Stimulated activated memory B cell treated with anti-CD40 and anti-IgM and Interleukin-4, amounts not matched to agents 10 μg/mL and 1 μg/mL and 100 μg/mL, for 72 hours (primary cell): ENCODE measurements around the gene NSG2.
"Not testable (repeated sequence)": the region's sequence is repeated elsewhere in the genome, so short reads cannot be mapped to it uniquely, and the experiment has no call there.

ENCODE experiments used
- ATAC-seq: fragments of 150-1000 bp; cut with Tn5 transposase; 2 replicates; pipeline ENCODE4 v1.10.0; 2021
- H3K27ac Mint-ChIP-seq: one replicate; pipeline ENCODE4 v1.8.0; 2022; ENCODE audit warnings: mild to moderate bottlenecking, mixed read lengths
- H3K27me3 Mint-ChIP-seq: one replicate; pipeline ENCODE4 v1.8.0; 2022; ENCODE audit warnings: mixed read lengths
- H3K36me3 Mint-ChIP-seq: one replicate; pipeline ENCODE4 v1.8.0; 2022; ENCODE audit warnings: mixed read lengths
- H3K4me1 Mint-ChIP-seq: one replicate; pipeline ENCODE4 v1.8.0; 2022; ENCODE audit warnings: mixed read lengths
- H3K4me3 Mint-ChIP-seq: one replicate; pipeline ENCODE4 v1.8.0; 2022; ENCODE audit warnings: mild to moderate bottlenecking, moderate library complexity, mixed read lengths
- H3K9me3 Mint-ChIP-seq: one replicate; pipeline ENCODE4 v1.8.0; 2022; ENCODE audit warnings: mixed read lengths

NSG2 gene

DNA sequence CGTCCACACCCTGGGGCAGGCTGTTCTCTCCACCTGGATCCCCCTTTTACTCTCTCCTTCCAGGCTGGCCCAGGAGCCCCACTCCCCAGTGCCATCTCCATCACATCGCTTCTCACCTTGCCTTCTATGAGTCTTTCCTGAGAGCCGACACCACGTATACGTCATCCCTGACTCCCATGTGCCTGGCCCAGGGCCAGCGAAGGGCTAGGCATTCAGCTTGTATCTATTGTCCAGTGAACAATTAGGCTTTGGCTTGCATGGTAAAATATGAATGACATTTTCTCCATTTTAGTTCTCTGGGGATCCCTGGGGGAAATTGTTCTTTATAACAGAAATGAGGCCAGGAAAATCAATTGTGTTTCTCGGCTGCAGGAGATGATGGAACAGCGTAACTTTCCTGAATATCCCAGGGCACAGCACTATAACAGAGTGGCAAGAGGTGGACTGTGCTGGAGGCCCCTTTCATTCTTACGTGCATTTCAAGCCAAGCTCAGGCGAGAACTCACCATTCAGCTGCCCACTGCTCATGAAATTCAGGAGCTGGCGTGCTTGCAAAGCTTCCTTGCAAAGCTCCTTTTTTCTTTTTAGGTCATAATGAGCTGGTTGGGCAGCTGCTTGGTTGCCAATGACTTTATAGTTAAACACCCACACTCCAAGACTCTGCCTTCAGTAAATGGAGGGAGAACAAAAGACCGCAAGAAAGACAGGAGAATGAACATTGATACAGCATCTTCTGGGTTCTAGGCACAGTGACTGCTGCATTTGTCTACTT, 37.7 kb downstream of the NSG2 start:
- Mint-ChIP-seq H3K4me3 (no peak overlapping the region), H3K27ac (no peak overlapping the region), H3K4me1 (no peaks in the 10 kb centered on the region), H3K27me3 (peaks cover 6% of the 10 kb centered on the region), H3K36me3 (no peaks in the 10 kb centered on the region), H3K9me3 (no peaks in the 10 kb centered on the region)
- no peak for ATAC-seq

DNA sequence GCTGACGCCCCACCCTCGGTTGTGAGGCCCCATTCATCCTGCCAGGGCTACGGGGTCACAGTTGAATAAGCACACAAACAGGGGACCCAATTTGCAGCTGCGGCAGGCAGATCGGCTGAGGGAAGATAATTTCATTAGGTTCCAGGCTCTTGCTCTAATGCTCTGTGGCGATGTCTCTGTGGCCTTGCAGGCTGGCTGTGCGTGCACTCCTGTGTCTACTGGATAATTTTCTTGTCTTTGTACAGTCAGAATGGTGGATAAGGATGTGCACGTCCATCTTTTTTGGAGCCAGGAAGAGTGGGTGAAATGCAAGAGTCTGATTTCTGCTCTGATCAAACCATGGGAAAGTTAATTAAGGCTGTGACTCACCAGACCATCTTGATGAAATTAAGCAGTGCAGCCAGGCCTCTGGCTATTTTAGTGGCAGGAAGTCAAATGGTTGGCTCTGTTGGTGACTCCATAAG, 39.2 kb downstream of the NSG2 start:
- Mint-ChIP-seq H3K27me3 (peaks cover 6% of the 10 kb centered on the region), H3K27ac (no peak overlapping the region), H3K9me3 (no peaks in the 10 kb centered on the region), H3K36me3 (no peaks in the 10 kb centered on the region), H3K4me3 (no peak overlapping the region), H3K4me1 (no peaks in the 10 kb centered on the region)
- ATAC-seq: no peak

DNA sequence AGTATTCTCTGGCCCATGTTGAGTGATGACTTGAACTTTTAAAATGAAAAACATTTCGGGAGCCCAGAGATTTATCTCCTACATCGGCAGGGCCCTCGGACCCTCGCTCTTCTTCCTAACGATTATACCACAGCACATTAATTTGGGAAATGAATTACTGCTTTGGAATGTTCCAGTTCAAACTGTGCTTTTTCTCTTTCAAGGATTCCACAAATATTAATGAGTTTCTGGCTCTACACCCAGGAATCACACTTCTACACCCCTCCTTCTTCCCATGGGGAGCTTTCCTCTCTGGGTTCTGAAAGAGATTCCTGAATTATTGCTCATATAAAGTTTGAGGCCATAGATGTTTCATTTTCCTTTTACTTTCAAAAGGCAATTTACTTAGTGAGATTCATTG, 41.2 kb downstream of the NSG2 start:
- H3K27ac Mint-ChIP-seq: no peak overlapping the region
- peaks cover 25% of the 10 kb centered on the region for H3K27me3 Mint-ChIP-seq
- no peaks in the 10 kb centered on the region for H3K9me3 Mint-ChIP-seq
- no peaks in the 10 kb centered on the region for H3K4me1 Mint-ChIP-seq
- no peak overlapping the region for H3K4me3 Mint-ChIP-seq
- H3K36me3 Mint-ChIP-seq: no peaks in the 10 kb centered on the region
- no peak for ATAC-seq

DNA sequence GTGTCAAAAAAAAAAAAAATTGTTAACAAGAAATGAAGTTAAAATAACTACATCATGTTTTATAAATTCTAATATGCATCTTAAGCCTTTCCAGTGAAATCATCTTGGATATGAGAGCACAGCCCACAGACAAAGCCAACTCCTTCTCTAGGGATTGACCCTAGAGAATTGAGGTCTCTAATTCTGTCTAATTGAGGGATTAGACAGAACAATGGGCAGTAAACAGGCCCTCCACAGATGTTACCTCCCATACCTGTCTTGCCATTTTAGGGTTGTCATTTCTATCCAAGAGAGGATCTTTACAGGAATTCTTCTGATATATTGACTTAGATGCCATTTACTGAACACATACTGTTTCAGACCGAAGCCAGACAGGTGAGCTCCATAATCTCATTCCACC, 42.3 kb downstream of the NSG2 start:
- ATAC-seq: no peak
- Mint-ChIP-seq H3K9me3 (no peaks in the 10 kb centered on the region), H3K4me1 (no peaks in the 10 kb centered on the region), H3K27me3 (peaks cover 35% of the 10 kb centered on the region), H3K27ac (no peak overlapping the region), H3K36me3 (no peaks in the 10 kb centered on the region), H3K4me3 (no peak overlapping the region)

DNA sequence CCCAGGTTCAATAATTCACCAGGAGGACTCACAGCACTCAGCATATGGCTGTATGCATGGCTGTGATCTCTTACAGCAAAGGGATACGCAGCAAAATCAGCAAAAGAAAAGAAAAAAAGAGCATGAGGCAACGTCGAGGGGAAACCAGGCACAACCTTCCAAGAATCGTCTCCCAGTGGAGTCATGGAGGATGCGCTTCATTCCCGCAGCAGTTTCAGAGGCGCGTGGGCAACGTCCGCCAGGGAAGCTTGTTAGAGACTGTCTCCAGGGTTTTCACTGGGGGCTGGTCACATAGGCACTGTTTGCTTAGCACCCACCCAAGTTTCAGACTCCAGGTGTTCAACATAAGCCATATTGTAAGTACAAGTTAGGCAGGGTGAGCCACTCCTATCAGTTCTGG, 44.6 kb downstream of the NSG2 start:
- H3K4me3 Mint-ChIP-seq: no peak overlapping the region
- peaks cover 35% of the 10 kb centered on the region for H3K27me3 Mint-ChIP-seq
- H3K4me1 Mint-ChIP-seq: no peaks in the 10 kb centered on the region
- no peak for ATAC-seq
- no peak overlapping the region for H3K27ac Mint-ChIP-seq
- H3K36me3 Mint-ChIP-seq: no peaks in the 10 kb centered on the region
- H3K9me3 Mint-ChIP-seq: no peaks in the 10 kb centered on the region

DNA sequence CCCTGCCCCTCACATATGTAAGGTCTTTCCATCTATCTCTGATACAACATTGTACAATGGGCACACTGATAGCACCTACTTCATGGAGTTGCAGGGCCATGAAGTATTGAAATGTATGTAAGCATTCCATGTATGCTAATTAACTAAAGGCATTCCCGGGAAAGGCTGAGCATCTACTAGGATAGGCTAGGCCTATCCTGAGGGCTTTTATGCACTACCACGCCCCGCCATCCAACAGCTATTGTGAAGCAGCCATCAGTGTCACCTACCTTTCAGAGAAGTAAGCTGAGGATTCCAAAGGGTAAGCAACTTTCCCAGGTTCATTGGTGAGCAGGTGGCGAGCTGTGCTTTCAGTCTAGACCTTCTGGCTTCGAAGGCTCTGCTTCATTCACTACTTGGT, 47.6 kb downstream of the NSG2 start:
- Mint-ChIP-seq H3K4me1 (no peaks in the 10 kb centered on the region), H3K27ac (no peak overlapping the region), H3K27me3 (peaks cover 29% of the 10 kb centered on the region), H3K9me3 (no peaks in the 10 kb centered on the region), H3K36me3 (no peaks in the 10 kb centered on the region), H3K4me3 (no peak overlapping the region)
- no peak for ATAC-seq

DNA sequence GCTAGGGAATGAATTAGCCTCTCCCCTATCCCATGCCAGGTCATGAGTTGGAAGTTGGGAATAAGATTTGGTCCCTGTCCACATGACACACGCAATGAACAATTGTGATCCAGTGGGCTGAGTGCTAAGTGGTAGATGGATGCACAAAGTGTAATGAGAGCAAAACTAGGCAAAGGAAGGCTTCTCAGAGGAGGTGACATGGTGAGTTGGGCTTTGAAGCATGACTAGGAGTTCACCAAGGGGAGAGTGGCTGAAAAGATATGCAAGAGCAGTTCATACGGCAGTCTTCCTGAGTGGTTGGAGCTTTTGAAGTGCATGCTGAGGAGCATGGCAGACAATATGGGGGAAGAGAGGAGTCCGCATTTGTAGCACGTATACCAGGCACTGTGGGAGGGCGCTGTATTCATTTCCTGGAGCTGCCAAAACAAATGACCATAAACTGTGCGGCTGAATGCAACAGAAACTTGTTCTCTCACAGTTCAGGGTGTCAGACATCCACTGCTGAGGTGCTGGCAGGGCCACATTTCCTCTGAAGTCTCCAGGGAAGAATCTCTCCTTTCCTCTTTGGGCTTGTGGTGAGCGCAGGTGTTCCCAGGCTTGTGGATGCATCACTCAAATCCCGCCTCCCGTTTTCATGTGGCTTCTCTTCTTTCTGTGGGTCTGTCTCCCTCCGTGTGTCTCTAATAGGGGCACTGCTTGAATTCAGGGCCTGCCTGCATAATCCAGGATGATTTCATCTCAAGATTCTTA, 49.5 kb downstream of the NSG2 start:
- H3K4me3 Mint-ChIP-seq: no peak overlapping the region
- no peak overlapping the region for H3K27ac Mint-ChIP-seq
- H3K27me3 Mint-ChIP-seq: peaks cover 27% of the 10 kb centered on the region
- H3K4me1 Mint-ChIP-seq: no peaks in the 10 kb centered on the region
- no peaks in the 10 kb centered on the region for H3K36me3 Mint-ChIP-seq
- peaks cover 5% of the 10 kb centered on the region for H3K9me3 Mint-ChIP-seq
- ATAC-seq: no peak

DNA sequence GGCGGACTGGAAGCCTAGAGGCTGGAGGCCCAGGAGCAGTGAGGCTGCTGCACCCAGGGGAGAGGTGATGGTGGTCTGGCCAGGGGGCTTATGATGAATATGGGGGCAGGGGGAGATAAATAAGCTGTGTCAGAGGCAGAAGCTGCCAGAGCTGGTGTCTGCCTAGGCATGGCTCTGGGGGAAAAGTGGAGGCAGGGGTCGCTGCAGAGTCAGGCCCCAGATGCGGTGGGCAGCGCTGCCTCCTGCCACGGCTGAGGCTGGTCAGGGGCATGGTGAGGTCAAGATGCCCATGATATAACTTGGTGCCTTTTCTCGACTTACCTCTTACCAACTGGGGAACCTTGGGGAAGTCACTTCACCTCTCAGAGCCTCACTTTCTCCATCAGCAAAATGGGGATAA, 51.1 kb downstream of the NSG2 start:
- Mint-ChIP-seq H3K9me3 (peaks cover 5% of the 10 kb centered on the region), H3K36me3 (no peaks in the 10 kb centered on the region), H3K27ac (no peak overlapping the region), H3K4me1 (no peaks in the 10 kb centered on the region), H3K4me3 (no peak overlapping the region), H3K27me3 (peaks cover 11% of the 10 kb centered on the region)
- ATAC-seq: no peak

DNA sequence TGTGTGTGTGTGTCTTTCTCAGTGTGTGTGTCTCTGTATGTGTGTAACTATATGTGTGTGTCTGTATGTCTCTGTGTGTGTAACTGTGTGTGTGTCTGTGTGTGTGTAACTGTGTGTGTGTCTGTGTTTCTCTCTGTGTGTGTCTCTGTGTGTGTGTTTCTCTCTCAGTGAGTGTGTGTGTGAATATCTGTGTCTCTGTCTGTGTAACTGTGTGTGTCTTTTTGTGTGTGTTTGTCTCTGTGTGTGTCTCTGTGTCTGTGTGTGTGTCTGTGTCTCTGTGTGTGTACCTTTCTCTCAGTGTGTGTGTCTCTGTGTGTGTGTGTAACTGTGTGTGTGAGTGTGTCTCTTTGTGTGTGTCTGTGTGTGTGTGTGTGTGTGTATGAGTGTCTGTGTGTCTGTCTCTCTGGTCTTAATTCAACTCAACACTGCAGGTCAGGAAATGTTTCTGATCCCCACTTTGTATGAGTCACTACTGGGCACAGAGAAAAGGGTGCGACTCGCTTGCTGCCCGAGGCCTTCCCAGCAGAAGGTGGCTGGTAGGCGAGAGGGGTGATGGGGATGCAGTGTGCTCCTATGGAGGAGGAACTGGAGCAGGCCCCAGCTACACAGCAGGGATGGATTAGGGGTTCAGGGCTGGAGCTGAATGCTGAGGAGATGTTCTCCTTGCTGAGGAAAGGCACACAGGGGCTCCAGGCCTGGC, 52.1 kb downstream of the NSG2 start:
- Mint-ChIP-seq H3K4me3 (no peak overlapping the region), H3K27ac (no peak overlapping the region), H3K4me1 (no peaks in the 10 kb centered on the region), H3K27me3 (peaks cover 10% of the 10 kb centered on the region), H3K9me3 (peaks cover 5% of the 10 kb centered on the region), H3K36me3 (no peaks in the 10 kb centered on the region)
- no peak for ATAC-seq

DNA sequence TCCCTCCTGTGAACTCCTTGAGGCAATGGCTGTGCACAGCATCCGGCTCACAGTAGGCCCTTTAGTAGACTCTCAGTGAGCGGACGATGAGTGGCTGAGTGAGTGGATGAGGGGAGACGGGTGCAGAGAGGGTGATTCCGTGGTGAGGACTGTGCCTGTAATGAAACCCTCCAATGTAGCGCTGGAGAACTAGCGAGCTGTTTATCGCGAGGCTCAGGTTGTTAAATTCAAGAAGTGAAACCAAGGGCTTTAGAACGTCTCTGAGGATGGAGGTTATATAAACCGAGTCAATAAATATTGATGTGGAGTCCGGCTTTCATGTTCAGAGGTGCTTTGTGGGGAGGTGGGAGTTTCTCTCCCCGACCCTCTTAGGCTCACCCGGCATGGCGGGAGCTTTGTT, 53.2 kb downstream of the NSG2 start:
- Mint-ChIP-seq H3K4me3 (no peak overlapping the region), H3K9me3 (peaks cover 5% of the 10 kb centered on the region), H3K36me3 (no peaks in the 10 kb centered on the region), H3K27ac (no peak overlapping the region), H3K4me1 (no peaks in the 10 kb centered on the region), H3K27me3 (peaks cover 9% of the 10 kb centered on the region)
- ATAC-seq: no peak

DNA sequence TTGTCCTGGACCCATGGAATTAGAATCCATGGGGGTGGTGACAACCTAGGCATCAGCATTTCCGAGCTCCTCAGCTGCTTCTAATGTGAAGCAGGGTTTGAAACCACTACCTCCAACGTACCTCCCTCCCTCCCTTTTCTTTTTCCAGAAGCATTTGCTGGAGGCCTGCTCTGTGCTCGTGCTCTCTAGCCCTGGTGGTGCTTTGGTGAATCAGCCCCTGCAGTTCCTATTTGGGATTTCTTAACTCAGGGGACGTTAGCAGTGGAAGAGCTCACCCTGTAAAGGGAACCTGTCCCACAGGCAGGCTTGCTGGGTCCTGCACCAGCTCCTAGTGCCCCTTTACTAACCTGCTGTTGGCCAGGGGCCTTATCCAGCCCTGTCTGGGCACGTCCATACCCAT, 55.0 kb downstream of the NSG2 start:
- Mint-ChIP-seq H3K4me3 (no peak overlapping the region), H3K27ac (no peak overlapping the region), H3K9me3 (peaks cover 5% of the 10 kb centered on the region), H3K36me3 (no peaks in the 10 kb centered on the region), H3K4me1 (no peaks in the 10 kb centered on the region), H3K27me3 (peaks cover 10% of the 10 kb centered on the region)
- ATAC-seq: no peak

DNA sequence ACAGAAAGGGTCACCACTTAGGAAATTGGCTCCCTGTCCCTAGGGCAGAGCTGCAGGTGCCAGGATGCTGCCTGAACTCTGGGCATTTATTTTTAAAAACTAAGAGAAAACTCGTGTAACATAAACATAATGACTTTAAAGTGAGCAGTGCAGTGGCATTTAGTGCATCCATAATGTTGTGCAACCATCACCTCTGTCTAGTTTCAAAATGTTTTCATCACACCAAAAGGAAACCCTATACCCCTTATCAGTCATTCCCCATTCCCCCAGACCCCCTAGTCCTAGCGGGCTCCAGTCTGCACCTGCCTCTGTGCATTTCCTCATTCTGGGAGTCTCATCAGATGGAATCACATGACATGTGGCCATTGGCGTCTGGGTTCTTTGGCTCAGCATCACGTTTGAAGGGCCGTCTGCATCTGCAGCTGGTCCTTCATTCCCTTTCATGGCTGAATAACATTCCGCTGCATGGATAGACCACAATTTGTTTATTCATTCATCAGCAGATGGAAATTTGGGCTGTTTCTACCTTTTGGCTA, 55.8 kb downstream of the NSG2 start:
- Mint-ChIP-seq H3K4me1 (no peaks in the 10 kb centered on the region), H3K27ac (no peak overlapping the region), H3K4me3 (no peak overlapping the region), H3K36me3 (no peaks in the 10 kb centered on the region), H3K27me3 (peaks cover 15% of the 10 kb centered on the region), H3K9me3 (peaks cover 5% of the 10 kb centered on the region)
- no peak for ATAC-seq

DNA sequence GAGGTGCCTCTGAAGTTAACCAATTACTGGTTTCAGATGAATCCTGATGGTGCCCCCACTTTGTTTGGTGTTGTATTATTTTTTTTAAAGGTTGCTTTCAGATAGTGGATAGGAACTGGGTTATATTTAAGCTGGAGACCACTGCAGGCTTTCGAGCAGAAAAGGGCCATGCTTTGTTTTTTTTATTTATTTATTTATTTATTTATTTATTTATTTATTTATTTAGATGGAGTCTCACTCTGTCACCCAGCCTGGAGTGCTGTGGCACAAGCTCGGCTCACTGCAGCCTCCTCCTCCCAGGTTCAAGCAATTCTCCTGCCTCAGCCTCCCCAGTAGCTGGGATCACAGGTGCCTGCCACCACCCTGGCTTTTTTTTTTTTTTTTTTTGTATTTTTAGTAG, 57.1 kb downstream of the NSG2 start:
- ATAC-seq, H3K4me1 Mint-ChIP-seq, H3K9me3 Mint-ChIP-seq, H3K27ac Mint-ChIP-seq, H3K4me3 Mint-ChIP-seq, H3K36me3 Mint-ChIP-seq: not testable (repeated sequence)
- peaks cover 23% of the 10 kb centered on the region for H3K27me3 Mint-ChIP-seq

DNA sequence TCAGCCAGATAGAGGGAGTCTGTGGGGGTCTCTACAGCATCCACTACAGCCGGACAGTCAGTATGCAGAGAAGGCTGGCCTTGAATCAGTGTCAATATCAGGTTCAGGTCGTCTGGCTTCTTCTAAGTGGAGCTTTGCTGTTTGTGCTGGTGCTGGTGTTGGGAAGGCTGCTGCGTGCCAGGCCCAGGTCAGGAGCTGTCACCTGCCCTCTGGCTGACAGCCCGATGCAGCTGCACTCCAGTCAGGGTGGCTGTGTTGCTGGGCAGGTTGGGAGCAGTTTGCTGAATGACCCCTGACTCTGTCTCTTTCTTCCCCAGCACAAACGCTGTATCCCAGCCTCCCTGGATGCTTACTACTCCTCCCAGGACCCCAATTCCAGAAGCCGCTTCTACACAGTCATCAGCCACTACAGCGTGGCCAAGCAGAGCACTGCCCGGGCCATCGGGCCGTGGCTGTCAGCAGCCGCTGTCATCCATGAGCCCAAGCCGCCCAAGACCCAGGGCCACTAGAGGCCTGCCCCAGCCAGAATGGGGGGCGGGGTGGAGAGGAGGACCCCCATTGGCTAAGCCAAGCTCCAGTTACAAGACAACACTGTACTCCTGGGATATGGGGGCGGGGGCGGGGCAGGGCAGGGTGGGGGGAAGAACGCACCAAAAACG, 61.6 kb downstream of the NSG2 start:
- no peaks in the 10 kb centered on the region for H3K9me3 Mint-ChIP-seq
- H3K27me3 Mint-ChIP-seq: peaks cover 46% of the 10 kb centered on the region
- no peaks in the 10 kb centered on the region for H3K4me1 Mint-ChIP-seq
- no peak overlapping the region for H3K4me3 Mint-ChIP-seq
- no peaks in the 10 kb centered on the region for H3K36me3 Mint-ChIP-seq
- H3K27ac Mint-ChIP-seq: no peak overlapping the region
- ATAC-seq: no peak

DNA sequence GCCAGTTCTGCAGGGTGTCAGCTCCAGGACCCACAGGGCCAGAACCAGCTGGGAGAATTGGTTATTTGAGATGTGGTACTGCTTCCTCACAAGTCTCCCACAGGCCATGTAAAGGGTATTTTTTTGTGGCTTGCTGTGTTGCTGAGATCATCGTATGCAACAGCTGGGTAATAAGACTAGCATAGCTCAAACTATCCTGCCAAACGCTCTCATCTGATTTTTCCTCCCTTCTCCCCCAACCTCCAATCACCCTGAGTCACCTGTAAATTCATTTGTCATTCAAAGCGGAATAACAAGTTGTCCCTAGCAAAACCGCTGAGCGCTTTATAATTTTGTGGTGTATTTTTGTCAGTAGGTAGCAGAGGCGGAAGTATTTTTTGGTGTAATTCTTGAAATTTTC, 63.2 kb downstream of the NSG2 start:
- H3K27me3 Mint-ChIP-seq: peaks cover 43% of the 10 kb centered on the region
- H3K4me3 Mint-ChIP-seq: no peak overlapping the region
- ATAC-seq: no peak
- H3K27ac Mint-ChIP-seq: no peak overlapping the region
- H3K4me1 Mint-ChIP-seq: no peaks in the 10 kb centered on the region
- H3K36me3 Mint-ChIP-seq: no peaks in the 10 kb centered on the region
- no peaks in the 10 kb centered on the region for H3K9me3 Mint-ChIP-seq
